GM10248 (cell line): Measurements from ENCODE around the gene LSM4.
"Not testable (repeated sequence)": the region's sequence is repeated elsewhere in the genome, so short reads cannot be mapped to it uniquely, and the experiment has no call there.

ENCODE experiments used
- CTCF ChIA-PET: fragments of 300-600 bp; sonication (Branson Sonifier 250); formaldehyde crosslinking; extraction: SDS; loops from one replicate; lab custom pipeline; 2021; ENCODE audit warnings: antibody characterized with exemption; lab: Yijun Ruan, JAX
- POLR2A ChIA-PET: fragments of 350-650 bp; sonication (Branson Sonifier 250); formaldehyde crosslinking; extraction: SDS; loops from one replicate; lab custom pipeline; 2020; ENCODE audit warnings: antibody characterized with exemption; lab: Yijun Ruan, JAX
- DNase-seq: peaks from one replicate; pipeline ENCODE4 v3.0.0; 2012; ENCODE audit errors: extremely low spot score
- TF ChIP-seq, protein P1 (sequence below): IDR thresholded peaks from 2 replicates; pipeline ENCODE4 v1.5.1; 2012; ENCODE audit warnings: mild to moderate bottlenecking, low read depth; ENCODE audit errors: extremely low read depth, missing control alignments, control extremely low read depth

Gene LSM4

DNA sequence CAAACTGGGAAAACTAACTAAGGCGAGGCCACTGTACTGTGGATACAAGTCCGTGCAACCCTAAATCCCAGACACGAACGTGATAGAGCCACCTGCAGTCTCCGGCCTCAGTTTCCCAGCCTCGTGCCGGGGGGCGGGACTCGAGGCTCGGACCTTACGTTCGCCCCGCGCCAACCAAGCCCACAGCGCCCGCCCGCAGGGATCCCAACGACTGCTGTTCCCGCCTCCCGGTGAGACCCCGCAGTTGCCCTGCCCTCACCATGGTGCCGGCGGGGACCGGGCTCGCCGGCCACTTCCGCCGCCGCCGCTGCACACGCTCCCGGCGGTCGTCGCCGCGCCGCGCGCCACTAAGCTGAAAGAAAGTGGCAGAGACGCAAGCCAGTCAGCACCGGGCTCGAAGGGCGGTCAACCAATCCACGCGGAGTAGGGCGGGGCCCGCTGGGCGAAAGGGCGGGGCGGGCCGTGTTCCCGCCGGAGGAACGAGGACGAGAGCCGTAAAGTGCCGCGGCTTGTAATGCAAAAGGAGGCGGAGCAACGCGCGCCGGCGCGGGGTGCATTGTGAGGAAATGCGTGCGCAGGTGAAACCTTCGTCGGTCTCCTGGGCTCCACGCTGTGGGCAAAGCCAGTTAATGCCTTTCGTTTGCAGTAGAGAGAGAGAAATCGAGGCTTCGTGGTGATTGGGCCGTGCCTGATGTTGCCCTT is at the start of gene LSM4:
TSS of gene LSM4 (minus strand) at position 318 of the 702 bp plus-strand sequence. CDS start at position 262, 56 bp downstream.
- ChIA-PET CTCF (interaction anchor here (0.6 to 9.4 kb wide), 28 partner anchors 9 to 210 kb away, joined by 3 to 141 read pairs (median 5); partner anchors contain the start of gene JUND), POLR2A (interaction anchor here (0.8 to 8.0 kb wide), 3 partner anchors 19 to 47 kb away, joined by 3 to 154 read pairs (median 11); partner anchors contain the start of gene JUND)
- DNase-seq: peak; percentile 99
- TF ChIP-seq, protein P1, sequence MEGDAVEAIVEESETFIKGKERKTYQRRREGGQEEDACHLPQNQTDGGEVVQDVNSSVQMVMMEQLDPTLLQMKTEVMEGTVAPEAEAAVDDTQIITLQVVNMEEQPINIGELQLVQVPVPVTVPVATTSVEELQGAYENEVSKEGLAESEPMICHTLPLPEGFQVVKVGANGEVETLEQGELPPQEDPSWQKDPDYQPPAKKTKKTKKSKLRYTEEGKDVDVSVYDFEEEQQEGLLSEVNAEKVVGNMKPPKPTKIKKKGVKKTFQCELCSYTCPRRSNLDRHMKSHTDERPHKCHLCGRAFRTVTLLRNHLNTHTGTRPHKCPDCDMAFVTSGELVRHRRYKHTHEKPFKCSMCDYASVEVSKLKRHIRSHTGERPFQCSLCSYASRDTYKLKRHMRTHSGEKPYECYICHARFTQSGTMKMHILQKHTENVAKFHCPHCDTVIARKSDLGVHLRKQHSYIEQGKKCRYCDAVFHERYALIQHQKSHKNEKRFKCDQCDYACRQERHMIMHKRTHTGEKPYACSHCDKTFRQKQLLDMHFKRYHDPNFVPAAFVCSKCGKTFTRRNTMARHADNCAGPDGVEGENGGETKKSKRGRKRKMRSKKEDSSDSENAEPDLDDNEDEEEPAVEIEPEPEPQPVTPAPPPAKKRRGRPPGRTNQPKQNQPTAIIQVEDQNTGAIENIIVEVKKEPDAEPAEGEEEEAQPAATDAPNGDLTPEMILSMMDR: peak; percentile 41

DNA sequence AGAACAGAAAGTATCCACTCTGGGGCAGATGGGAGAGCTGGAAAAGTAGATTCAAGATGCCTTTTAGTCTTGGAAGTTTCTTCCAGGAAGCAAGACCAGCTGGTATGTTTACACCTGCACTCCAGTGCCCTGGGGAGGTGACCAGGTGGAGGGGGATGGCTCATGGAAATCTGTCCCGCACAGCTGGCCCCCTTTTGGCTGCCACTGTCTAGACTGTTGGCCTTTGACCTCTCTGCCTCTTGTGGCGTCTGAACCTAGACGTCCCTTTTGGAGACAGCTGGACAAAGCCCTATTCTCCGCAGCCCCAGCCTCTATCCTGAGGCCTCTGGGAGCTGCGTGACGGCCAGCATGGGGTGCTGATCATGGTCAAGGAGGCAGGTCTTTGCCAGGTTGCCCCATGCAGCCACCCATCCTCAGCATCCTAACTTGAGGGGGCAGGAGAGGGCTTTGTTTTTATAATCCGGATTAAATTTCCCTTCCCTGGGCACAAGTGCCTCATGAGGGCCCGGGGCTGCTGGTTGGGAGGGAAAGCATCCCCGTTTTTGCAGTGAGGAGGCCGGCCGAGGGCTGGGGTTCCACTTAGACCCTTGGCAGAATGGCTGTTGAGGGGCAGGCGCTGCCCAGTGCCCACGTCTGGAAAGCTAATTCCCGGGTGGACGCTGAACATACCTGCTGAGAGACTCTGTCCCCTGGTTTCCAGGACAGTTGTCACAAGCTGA is 45.8 kb upstream of the LSM4 start:
- TF ChIP-seq, protein P1: no peak
- ChIA-PET CTCF (interaction anchor here (0.6 to 1.8 kb wide), 3 partner anchors 19 to 42 kb away, joined by 3 to 4 read pairs (median 3); no protein-coding TSS in a partner anchor), POLR2A (interaction anchor here (0.7 kb wide), 1 partner anchor 163 kb away, joined by 4 read pairs; no protein-coding TSS in a partner anchor)
- DNase-seq: no peak

DNA sequence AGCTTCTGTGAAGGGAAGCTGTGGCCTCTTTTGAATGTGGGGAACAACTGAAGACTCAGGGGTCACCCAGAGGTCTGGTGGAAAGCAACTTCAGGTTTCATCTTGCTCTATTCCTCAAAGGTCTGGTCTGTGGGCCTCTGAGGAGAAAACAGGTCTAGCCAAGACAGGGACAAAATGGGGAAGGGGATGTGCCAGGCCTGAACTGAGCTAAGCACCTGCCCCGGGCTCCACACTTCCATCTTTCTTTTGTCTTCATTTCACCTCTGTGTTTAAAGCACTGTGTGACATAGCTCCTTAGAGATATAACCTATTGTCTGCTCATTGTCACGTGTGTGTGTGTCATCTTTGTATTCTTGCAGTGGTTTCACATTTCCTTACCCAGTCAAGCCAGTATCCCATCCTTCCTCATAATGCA is 43.2 kb upstream of the LSM4 start:
- ChIA-PET POLR2A (interaction anchor here (0.6 kb wide), 1 partner anchor 90 kb away, joined by 7 read pairs; no protein-coding TSS in a partner anchor), CTCF (interaction anchor here (0.6 to 3.4 kb wide), 8 partner anchors 15 to 86 kb away, joined by 3 to 26 read pairs (median 6); partner anchors contain the start of gene GDF15)
- TF ChIP-seq, protein P1: no peak
- DNase-seq: no peak

DNA sequence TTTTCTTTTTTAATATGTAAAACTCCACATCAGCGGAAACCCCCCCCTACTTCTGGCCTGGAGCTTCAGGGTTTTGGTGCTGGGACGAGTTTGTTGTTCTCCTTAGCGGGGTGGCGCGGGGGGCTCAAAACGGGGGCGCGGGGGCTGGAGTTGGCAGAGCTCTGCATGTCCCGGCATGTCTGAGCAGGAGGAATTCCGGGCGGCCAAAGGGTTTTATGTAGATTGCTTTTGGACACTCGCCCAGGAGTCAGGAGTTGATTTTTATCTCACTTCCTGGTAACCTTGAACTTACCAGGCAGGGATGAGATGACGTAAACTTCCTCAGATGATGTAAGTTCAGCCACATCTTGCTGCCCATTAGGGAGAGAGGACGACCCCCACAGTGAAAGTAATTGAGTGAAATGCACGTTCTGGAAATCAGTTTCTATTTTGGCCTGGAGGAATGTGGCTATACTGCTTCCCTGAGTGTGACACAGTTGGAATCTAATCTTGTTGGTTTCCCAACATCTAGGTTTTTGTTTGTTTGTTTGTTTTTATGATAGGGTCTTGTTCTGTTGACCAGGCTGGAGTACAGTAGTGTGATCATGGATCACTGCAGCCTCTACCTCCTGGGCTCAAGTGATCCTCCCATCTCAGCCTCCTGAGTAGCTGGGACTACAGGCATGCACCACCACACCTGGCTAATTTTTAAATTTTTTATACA is 42.1 kb upstream of the LSM4 start:
- ChIA-PET POLR2A (no interaction called here), CTCF (interaction anchor here (0.8 to 3.4 kb wide), 7 partner anchors 16 to 85 kb away, joined by 4 to 26 read pairs (median 6); partner anchors contain the start of gene GDF15)
- DNase-seq: no peak
- TF ChIP-seq, protein P1: no peak

DNA sequence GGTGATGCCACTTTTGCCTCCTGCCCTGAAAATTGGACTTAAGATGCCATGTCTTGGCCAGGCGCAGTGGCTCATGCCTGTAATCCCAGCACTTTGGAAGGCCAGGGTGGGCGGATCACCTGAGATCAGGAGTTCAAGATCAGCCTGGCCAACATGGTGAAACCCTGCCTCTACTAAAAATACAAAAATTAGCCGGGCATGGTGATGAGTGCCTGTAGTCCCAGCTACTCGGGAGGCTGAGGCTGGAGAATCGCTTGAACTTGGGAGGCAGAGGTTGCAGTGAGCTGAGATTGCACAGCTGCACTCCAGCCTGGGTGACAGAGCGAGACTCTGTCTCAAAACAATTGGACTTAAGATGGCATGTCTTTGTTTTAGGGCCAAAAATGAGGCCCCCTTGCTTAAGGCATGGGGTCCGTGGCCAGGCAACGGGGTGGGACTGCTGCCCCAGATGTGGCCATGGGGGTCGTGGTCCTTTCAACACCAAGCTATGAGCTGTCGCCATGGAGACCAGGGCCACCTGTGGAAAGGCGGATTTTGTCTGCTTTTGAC is 41.5 kb upstream of the LSM4 start:
- POLR2A ChIA-PET, DNase-seq: not testable (repeated sequence)
- CTCF ChIA-PET: interaction anchor here (1.2 to 3.4 kb wide), 3 partner anchors 24 to 157 kb away, joined by 3 to 26 read pairs (median 12); no protein-coding TSS in a partner anchor

DNA sequence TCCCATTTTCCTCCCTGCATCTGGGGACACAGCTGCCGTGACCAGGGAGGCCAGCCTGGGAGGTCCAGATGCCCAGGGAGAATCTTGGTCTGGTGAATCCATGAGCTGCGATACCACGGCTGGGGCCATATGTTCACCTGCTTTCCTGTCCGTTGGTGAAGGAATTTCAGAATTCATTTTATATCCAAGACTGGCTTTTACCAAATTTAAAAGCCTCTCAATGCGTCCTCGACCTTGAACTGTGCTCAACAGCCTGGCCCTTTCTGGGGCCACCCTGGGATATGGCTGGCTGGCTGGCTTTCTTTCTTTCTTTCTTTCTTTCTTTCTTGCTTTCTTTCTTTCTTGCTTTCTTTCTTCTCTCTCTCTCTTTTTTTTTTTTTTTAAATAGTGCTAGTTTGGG is 40.9 kb upstream of the LSM4 start:
- POLR2A ChIA-PET: no interaction called here

More for the DNA sequence above, 40.9 kb upstream of the LSM4 start:
- CTCF ChIA-PET: interaction anchor here (1.1 to 3.4 kb wide), 4 partner anchors 15 to 157 kb away, joined by 3 to 26 read pairs (median 4); no protein-coding TSS in a partner anchor
- TF ChIP-seq, protein P1: no peak
- DNase-seq: no peak
